Gastrocnemius medialis (tissue), 4 donors: ENCODE data around the gene CDH4.

ENCODE experiments used
- CTCF ChIP-seq, 5 experiments: fragments of 450-650 bp in 3 of 5; fragments of 200-600 bp in 2 of 5; sonication (generic) in 2 of 5; IDR thresholded peaks in 4 of 5; conservative IDR thresholded peaks in 1 of 5; 1 replicate in 4 of 5; 2 replicates in 1 of 5; pipeline ENCODE4 v1.5.1; 2016 to 2019; ENCODE audit warnings: antibody characterized with exemption in 5 of 5, mild to moderate bottlenecking in 3 of 5, moderate library complexity in 3 of 5
- POLR2A ChIP-seq, 2 donors: fragments of 450-650 bp; IDR thresholded peaks; one replicate each; pipeline ENCODE4 v1.6.1; 2017; ENCODE audit warnings: antibody characterized with exemption in 2 of 2, mild to moderate bottlenecking in 2 of 2, moderate library complexity in 2 of 2

- TF ChIP-seq CTCF (IDR thresholded peaks at IDR 0.05 in 4 of 5, conservative IDR thresholded peaks at IDR 0.05 in 1 of 5) (no peak), POLR2A (IDR thresholded peaks at IDR 0.05) (no peak)
Measured at GRCh38 chr20:61696181-61696735, 444.2 kb downstream of the CDH4 start.
